HTR-8/SVneo (cell line): Measurements from ENCODE around the gene FMO5.
"Not testable (repeated sequence)": the region's sequence is repeated elsewhere in the genome, so short reads cannot be mapped to it uniquely, and the experiment has no call there.

ENCODE experiments used
- DNase-seq: peaks from one replicate; pipeline ENCODE4 v3.0.0; 2011; ENCODE audit warnings: low spot score, mixed read lengths; ENCODE audit not compliant: insufficient read length
- FAIRE-seq: peaks from 2 replicates; lab custom pipeline; 2011; peaks lifted over from hg19 to GRCh38; lab: Jason Lieb, UNC

FMO5 gene

DNA sequence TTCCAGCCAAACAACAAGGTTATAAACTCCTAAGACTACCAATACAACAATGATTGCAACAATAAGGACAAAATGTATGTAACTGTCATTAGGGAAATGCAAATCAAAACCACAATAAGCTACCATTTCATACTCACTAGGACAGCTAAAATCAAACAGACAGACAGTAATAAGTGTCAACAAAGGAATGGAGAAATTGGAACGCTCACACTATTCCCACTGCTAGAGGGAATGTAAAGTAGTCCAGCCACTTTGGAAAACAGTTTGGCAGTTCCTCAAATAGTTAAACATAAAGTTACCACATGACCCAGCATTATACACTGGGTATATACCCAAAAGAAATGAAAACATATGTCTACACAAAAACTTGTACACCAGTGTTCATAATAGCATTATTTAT is 62.1 kb downstream of the FMO5 start:
- FAIRE-seq (no peak), DNase-seq (no peak)

DNA sequence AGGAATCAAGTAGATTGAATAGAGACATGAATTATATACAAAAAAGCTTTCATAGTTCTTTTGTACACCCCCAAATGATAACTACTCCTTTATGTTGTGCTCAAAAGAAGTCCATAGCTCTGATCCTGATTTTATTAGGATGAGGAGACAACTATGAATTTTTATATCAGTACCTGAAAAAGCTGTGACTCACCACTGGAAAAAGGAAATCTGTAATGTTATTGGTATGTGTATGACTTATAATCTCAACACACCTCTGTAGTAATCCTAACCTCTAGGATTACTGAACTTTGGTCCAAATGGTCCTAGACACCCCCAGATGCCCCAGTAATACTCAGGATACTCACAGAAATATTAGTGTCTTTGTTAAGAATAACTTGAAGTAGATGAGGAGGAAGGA is 63.0 kb downstream of the FMO5 start:
- FAIRE-seq (no peak), DNase-seq (no peak)

DNA sequence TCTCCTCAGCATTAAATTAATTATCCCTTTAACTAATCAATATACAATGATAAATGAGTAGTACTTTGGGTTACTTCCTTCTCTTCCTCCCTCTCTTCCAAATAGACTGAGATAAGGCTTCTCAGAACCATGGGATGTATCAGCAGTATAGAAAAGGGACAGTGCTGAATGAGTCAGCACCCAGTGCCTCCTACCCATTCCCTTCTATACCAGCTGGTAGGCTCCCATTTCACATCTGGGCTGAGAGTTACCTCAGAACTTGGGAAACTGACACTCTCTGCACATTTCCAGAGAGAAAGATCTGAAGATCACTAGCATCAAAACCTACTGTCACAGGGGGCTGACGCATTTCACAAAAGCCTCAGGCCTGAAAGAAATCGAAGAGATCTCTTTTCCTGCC is 68.0 kb downstream of the FMO5 start:
- not testable (repeated sequence) for DNase-seq, FAIRE-seq

- no peak for DNase-seq
- FAIRE-seq, result no peak
Measured at GRCh38 chr1:147156642-147157041, 68.5 kb downstream of the FMO5 start.

DNA sequence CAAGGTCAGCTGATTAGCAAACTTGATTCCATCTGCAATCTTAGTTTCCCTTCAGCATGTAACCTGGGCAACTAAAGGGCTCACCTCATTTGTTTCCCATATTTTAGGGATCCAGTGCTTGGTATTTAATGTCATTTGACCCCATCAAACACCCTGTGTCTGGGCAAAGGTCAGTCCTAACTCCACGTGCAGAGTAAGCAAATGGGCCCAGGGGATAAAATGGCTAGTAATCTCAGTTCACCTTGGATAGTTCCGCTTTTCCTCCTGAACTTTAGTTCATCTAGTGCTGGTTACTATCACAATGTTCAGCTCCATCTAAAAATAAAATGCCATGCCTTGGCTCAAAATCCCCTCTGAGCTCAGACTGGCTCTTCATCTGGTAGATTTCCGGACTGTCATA is 72.4 kb downstream of the FMO5 start:
- no peak for FAIRE-seq

GRCh38 chr1:147151244-147151643 is 73.9 kb downstream of the FMO5 start:
- DNase-seq (no peak), FAIRE-seq (no peak)

More for the DNA sequence above, 72.4 kb downstream of the FMO5 start:
- DNase-seq, result no peak

GRCh38 chr1:147142886-147143285 is 82.3 kb downstream of the FMO5 start:
- FAIRE-seq, result no peak

More at GRCh38 chr1:147142886-147143285, 82.3 kb downstream of the FMO5 start:
- no peak for DNase-seq
